ENCODE results near the gene JAG2. TPM values are rescaled to one million over a fixed set of nuclear protein-coding genes. Genes with fewer than 3 reads are reported as not detected.
"Not testable (repeated sequence)": the region's sequence is repeated elsewhere in the genome, so short reads cannot be mapped to it uniquely, and the experiment has no call there.

JAG2 gene
- total RNA-seq, 1 donor from 2014 or later = 9.7 TPM

GRCh38 chr14:105116451-105117256 is 51.9 kb downstream of the JAG2 start:
- no peaks in the 10 kb centered on the region for H3K4me1 Mint-ChIP-seq
- H3K36me3 Mint-ChIP-seq (ENCODE audit: low read depth) = no peaks in the 10 kb centered on the region
- peaks cover 6% of the 10 kb centered on the region for H3K27me3 Mint-ChIP-seq
- H3K4me3 Mint-ChIP-seq = no peak overlapping the region
- no peak for DNase-seq
- no peak overlapping the region for H3K27ac Mint-ChIP-seq
- intact Hi-C loops (cut with micrococcal nuclease) = no loop called here
- H3K9me3 Mint-ChIP-seq = peaks cover 13% of the 10 kb centered on the region

GRCh38 chr14:105109243-105109642 is 59.3 kb downstream of the JAG2 start:
- H3K36me3 Mint-ChIP-seq (ENCODE audit: low read depth); H3K4me3 Mint-ChIP-seq; intact Hi-C loops (cut with micrococcal nuclease); H3K9me3 Mint-ChIP-seq; DNase-seq; H3K4me1 Mint-ChIP-seq; H3K27ac Mint-ChIP-seq: not testable (repeated sequence)
- peaks cover 26% of the 10 kb centered on the region for H3K27me3 Mint-ChIP-seq

- intact Hi-C loops (cut with micrococcal nuclease) = no loop called here
- H3K4me1 Mint-ChIP-seq = peaks cover 3% of the 10 kb centered on the region
- H3K27me3 Mint-ChIP-seq = peaks cover 33% of the 10 kb centered on the region
- H3K9me3 Mint-ChIP-seq = peaks cover 6% of the 10 kb centered on the region
- no peak for DNase-seq
- no peak overlapping the region for H3K27ac Mint-ChIP-seq
- H3K36me3 Mint-ChIP-seq (ENCODE audit: low read depth) = no peaks in the 10 kb centered on the region
- no peak overlapping the region for H3K4me3 Mint-ChIP-seq
These were observed 60.1 kb downstream of the JAG2 start for GRCh38 chr14:105108516-105108864.

DNA sequence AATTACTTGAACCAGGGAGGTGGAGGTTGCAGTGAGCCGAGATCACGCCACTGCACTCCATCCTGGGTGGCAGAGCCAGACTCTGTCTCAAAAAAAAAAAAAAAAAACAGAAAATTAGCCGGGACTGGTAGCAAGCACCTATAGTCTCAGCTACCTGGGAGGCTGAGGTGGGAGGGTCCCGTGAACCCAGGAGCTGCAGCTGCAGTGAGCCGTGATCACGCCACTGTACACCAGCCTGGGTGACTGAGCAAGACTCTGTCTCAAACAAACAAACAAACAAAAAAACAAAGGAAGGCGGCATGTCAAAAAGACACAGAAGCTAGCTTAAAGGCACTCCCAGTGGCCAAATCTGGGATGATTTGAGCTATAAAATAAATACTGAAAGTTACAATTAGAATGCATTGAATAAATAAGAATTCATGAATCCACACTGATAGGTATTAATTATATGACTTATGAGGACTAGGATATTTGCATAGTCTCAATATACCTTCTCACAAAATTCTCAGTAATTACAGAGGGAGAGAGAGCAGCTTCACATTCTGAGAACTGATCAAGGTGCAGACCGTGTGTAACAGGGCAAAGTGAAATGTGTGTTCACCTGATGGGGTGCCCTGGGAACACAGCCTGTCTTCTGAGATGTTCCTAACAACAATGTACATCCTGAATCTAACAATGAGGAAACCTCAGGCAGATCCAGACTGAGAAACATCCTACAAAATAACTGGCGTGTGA is 60.6 kb downstream of the JAG2 start:
- intact Hi-C loops (cut with micrococcal nuclease) = no loop called here
- Mint-ChIP-seq H3K27ac (no peak overlapping the region), H3K4me3 (no peak overlapping the region), H3K36me3 (ENCODE audit: low read depth) (no peaks in the 10 kb centered on the region), H3K27me3 (peaks cover 38% of the 10 kb centered on the region), H3K4me1 (peaks cover 3% of the 10 kb centered on the region), H3K9me3 (peaks cover 8% of the 10 kb centered on the region)
- no peak for DNase-seq

- Mint-ChIP-seq H3K4me3 (no peak overlapping the region), H3K36me3 (ENCODE audit: low read depth) (no peaks in the 10 kb centered on the region), H3K27ac (no peak overlapping the region), H3K9me3 (peaks cover 8% of the 10 kb centered on the region), H3K4me1 (peaks cover 3% of the 10 kb centered on the region), H3K27me3 (peaks cover 39% of the 10 kb centered on the region)
- no peak for DNase-seq
- intact Hi-C loops (cut with micrococcal nuclease) = no loop called here
These were observed 61.2 kb downstream of the JAG2 start for GRCh38 chr14:105107351-105107750.

GRCh38 chr14:105105158-105105557 is 63.4 kb downstream of the JAG2 start:
- Mint-ChIP-seq H3K9me3 (peaks cover 8% of the 10 kb centered on the region), H3K4me1 (peaks cover 3% of the 10 kb centered on the region), H3K27ac (no peak overlapping the region), H3K36me3 (ENCODE audit: low read depth) (no peaks in the 10 kb centered on the region), H3K27me3 (peaks cover 46% of the 10 kb centered on the region), H3K4me3 (no peak overlapping the region)
- intact Hi-C loops (cut with micrococcal nuclease) = no loop called here
- DNase-seq = no peak

- no peak overlapping the region for H3K4me3 Mint-ChIP-seq
These were observed 65.7 kb downstream of the JAG2 start for GRCh38 chr14:105102893-105103292.

DNA sequence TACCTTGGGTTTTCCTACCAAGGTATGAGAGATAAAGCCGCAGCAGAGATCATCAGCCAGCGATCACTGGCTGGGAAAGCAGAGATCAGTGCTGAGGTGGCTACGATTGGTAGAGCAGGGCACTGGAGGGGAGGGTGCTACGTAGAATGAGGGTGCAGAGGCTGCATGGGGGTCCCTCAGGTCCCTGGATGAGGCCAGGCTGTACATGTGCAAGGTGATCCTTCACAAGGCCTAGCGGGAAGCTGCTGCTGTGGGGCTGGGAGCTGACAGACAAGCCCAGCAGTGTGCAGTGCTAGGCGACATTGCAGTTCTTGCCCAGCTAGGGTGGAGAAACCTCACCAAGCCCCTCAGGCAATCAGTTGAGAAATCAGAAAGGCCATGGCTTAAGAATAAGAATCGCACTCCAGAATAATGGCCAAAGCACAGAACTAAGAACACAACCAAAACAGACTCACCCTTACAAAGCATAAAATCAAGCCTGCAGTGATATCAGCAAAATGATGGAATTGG is 66.2 kb downstream of the JAG2 start:
- H3K27me3 Mint-ChIP-seq = peaks cover 41% of the 10 kb centered on the region
- peaks cover 8% of the 10 kb centered on the region for H3K9me3 Mint-ChIP-seq
- H3K36me3 Mint-ChIP-seq (ENCODE audit: low read depth) = no peaks in the 10 kb centered on the region
- no peak overlapping the region for H3K27ac Mint-ChIP-seq
- DNase-seq = no peak
- peaks cover 3% of the 10 kb centered on the region for H3K4me1 Mint-ChIP-seq
- intact Hi-C loops (cut with micrococcal nuclease) = no loop called here
- H3K4me3 Mint-ChIP-seq = no peak overlapping the region

More at GRCh38 chr14:105102893-105103292, 65.7 kb downstream of the JAG2 start:
- Mint-ChIP-seq H3K27ac (no peak overlapping the region), H3K4me1 (peaks cover 3% of the 10 kb centered on the region), H3K9me3 (peaks cover 8% of the 10 kb centered on the region), H3K27me3 (peaks cover 43% of the 10 kb centered on the region), H3K36me3 (ENCODE audit: low read depth) (no peaks in the 10 kb centered on the region)
- intact Hi-C loops (cut with micrococcal nuclease) = no loop called here
- no peak for DNase-seq

DNA sequence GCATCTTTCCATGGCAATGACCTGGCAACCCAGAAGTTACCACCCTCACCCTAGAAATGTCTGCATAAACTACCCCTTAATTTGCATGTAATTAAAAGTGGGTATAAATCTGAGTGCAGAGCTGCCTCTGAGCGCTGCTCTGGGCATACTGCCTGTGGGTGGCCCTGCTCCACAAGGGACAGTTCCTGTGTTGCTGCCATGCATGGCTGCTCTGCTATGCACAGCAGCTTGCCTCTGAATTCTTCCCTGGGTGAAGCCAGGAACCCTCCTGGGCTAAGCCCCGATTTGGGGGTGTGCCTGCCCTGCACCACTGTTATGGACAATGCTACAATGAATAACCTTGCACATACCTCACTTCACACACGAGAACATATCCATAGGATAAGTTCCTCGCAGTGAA is 67.7 kb downstream of the JAG2 start:
- peaks cover 8% of the 10 kb centered on the region for H3K9me3 Mint-ChIP-seq
- peaks cover 3% of the 10 kb centered on the region for H3K4me1 Mint-ChIP-seq
- no peak for DNase-seq
- no peak overlapping the region for H3K27ac Mint-ChIP-seq
- intact Hi-C loops (cut with micrococcal nuclease) = no loop called here
- no peak overlapping the region for H3K4me3 Mint-ChIP-seq
- no peaks in the 10 kb centered on the region for H3K36me3 Mint-ChIP-seq (ENCODE audit: low read depth)
- H3K27me3 Mint-ChIP-seq = peaks cover 31% of the 10 kb centered on the region

DNA sequence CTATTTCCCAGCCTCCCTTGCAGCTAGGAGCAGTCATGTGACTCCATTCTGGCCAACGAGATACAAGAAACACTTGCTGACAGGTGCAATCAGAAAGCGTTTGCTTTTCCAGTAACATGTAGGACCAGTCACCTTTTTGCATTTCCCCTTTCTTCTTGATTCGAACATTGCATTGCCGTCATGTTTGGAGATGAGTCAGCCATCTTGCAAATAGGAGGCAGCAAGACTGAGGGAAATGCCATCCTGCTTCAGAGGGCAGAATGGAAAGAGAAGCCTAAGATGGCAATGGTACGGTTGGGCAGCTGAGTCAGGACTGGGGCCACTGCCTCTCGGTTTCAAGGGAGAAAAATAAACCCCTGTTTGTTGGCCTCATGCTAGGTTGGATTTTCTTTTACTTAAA is 68.8 kb downstream of the JAG2 start:
- Mint-ChIP-seq H3K4me3 (no peak overlapping the region), H3K36me3 (ENCODE audit: low read depth) (no peaks in the 10 kb centered on the region), H3K27me3 (peaks cover 26% of the 10 kb centered on the region), H3K9me3 (peaks cover 8% of the 10 kb centered on the region), H3K4me1 (no peaks in the 10 kb centered on the region), H3K27ac (no peak overlapping the region)
- intact Hi-C loops (cut with micrococcal nuclease) = no loop called here
- DNase-seq = no peak

DNA sequence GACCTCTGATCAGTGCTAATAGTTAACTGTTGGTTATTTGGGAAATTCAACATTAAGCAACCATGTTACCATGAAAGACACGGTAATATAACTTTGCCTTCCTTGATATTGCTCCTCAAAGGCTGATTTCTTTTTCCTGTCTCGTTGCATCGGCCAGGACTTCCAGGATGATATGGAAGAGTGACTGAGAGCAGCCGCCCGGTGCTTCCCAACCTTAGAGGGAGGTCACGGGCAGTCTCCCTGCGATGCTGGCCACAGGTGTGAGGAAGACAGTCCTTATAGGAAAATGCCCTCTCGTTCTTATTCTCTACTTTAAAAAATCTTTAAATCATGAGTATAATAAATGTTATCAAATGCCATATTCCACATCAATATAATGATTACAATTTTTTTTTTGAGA is 70.3 kb downstream of the JAG2 start:
- DNase-seq = no peak
- Mint-ChIP-seq H3K36me3 (ENCODE audit: low read depth) (no peaks in the 10 kb centered on the region), H3K4me1 (peaks cover 4% of the 10 kb centered on the region), H3K4me3 (no peak overlapping the region), H3K9me3 (peaks cover under 1% of the 10 kb centered on the region), H3K27ac (no peak overlapping the region), H3K27me3 (peaks cover 17% of the 10 kb centered on the region)
- intact Hi-C loops (cut with micrococcal nuclease) = no loop called here

GRCh38 chr14:105097794-105098127 is 70.8 kb downstream of the JAG2 start:
- Mint-ChIP-seq H3K9me3 (no peaks in the 10 kb centered on the region), H3K4me1 (peaks cover 6% of the 10 kb centered on the region), H3K27ac (no peak overlapping the region), H3K4me3 (no peak overlapping the region), H3K27me3 (peaks cover 13% of the 10 kb centered on the region), H3K36me3 (ENCODE audit: low read depth) (no peaks in the 10 kb centered on the region)
- intact Hi-C loops (cut with micrococcal nuclease) = no loop called here
- no peak for DNase-seq

DNA sequence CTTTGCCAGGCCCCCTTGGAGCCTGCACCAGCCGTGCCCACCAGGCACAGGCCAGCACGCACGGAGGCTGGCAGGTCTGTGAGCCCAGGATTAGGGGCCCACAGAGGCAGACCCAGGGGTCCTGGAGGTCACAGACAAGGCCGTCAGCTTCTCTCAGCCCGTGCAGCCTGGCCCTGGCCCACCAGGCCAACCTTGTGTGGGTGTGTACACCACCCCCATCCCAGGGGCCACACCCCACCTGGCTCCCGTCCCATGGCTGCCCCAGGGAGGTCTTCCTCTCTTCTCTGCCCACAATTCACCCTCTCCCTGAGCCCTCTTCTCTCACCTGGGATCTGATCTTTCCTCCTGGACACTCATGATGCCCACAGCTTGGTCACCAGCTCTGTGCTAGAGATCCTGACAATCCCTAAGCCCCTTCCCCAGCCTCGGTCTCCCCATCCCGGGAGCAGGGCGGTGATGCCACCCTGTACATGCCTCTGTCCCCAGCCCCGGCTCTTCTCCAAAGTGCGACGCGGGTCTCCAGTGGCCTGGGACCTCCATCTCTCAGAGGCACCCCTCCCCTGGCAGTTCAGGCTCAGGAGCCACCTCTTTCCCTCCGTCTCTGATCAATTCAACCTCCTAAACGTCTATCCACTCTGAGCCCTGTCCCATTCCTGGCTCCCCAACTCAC is 72.2 kb downstream of the JAG2 start:
- H3K9me3 Mint-ChIP-seq = no peaks in the 10 kb centered on the region
- no peak overlapping the region for H3K27ac Mint-ChIP-seq
- intact Hi-C loops (cut with micrococcal nuclease) = no loop called here
- peaks cover 9% of the 10 kb centered on the region for H3K4me1 Mint-ChIP-seq
- no peaks in the 10 kb centered on the region for H3K36me3 Mint-ChIP-seq (ENCODE audit: low read depth)
- no peak for DNase-seq
- no peak overlapping the region for H3K4me3 Mint-ChIP-seq
- peaks cover 8% of the 10 kb centered on the region for H3K27me3 Mint-ChIP-seq

DNA sequence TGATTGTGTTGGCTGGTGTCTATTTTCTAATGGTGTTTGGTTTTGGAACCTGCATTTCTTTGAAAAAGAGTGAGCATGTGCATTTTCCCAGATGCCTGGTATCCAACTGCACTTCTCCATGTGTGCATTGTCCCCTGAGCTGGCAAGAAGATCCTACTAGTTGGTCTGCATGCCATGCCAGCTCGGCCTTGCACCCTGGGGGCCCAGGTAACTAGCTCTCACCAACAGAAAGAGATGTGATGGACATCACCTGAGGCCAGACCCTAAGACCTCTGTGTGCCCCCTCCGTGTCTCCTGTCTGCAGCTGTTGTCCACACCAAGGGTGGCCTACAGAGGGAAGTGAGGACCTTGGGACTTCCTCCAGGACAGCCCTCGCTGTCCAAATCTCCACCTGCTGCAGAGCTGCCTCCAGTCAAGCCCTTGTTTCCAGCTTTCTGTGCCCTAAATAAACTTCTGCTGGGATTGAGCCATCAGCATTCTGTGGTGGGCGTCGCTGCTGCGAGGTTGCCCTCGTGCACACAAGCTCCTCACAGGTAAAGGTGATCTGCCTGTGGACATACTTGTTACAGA is 73.3 kb downstream of the JAG2 start:
- Mint-ChIP-seq H3K9me3 (no peaks in the 10 kb centered on the region), H3K4me1 (peaks cover 14% of the 10 kb centered on the region), H3K36me3 (ENCODE audit: low read depth) (no peaks in the 10 kb centered on the region), H3K4me3 (no peak overlapping the region), H3K27me3 (peaks cover 6% of the 10 kb centered on the region), H3K27ac (no peak overlapping the region)
- no peak for DNase-seq
- intact Hi-C loops (cut with micrococcal nuclease) = no loop called here
